ENCODE measurements around the gene EIF2AK3.
"Not testable (repeated sequence)": the region's sequence is repeated elsewhere in the genome, so short reads cannot be mapped to it uniquely, and the experiment has no call there.

Gene EIF2AK3

DNA sequence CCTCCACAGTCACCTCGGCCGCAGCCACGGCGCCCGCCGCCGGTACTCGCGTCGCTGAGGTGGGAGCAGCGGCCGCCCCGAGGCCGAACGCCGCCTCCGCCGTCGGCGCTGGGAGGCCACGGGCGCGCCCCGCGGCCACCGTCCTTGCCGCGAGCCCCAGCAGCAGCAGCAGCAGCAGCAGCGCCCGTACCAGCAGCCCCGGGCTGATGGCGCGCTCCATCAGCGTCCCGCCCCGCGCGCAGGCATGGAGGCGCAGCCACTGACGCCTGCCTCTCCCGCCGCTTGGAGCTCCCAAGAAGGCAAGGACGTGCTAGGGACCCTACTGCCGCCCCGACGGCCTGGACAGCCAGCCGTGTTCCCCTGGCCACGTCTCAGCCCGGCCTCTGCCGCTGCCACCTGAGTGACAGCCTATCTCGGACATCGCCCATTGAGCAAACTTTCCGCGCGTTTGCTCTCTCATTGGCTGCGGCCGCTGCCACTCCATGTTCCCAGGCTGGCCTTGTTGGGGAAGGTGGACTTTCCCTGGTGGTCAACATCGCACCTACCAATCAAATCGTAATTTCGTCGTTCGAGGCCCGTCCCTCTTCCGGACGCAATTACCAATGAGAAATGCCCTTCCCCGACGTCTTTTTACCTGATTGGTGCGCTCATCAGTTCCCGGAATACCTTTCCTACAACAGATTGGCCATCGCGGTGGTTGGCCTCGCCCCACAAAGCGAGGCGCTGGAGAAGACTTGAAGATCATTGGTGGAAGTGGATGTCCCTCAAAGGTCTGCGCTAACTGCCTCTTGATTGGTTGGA is at the start of gene EIF2AK3:
Gene EIF2AK3, minus strand, starts transcription at position 410 of the 801 bp plus-strand sequence. Its CDS starts 190 bp downstream, at position 220.
- DNase-seq (ENCODE audit: low read depth in 2 of 2) = peak; percentile 100

DNA sequence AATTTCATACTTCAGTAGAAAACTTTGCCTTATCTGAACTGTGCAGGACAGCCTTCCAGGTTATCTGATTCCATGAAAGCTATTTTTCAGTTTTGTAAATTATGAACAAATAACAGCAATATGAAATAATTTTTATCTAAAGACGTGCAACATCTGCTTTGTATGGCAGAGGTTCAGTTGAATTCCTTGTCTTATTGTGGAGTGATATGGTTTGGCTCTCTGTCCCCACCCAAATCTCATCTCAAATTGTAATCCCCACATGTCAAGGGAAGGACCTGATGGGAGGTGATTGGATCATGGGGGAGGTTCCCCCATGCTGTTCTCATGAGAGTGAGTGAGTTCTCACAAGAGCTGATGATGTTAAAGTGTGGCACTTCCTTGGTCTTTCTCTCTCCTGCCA is 46.1 kb upstream of the EIF2AK3 start:
- no peak for DNase-seq (ENCODE audit: low read depth in 2 of 2)

- peak in 1 of 2 experiments; percentile 26 for DNase-seq (ENCODE audit: low read depth in 2 of 2)
Measured at GRCh38 chr2:88671786-88672427, 44.6 kb upstream of the EIF2AK3 start.

GRCh38 chr2:88669482-88670214 is 42.4 kb upstream of the EIF2AK3 start:
- DNase-seq (ENCODE audit: low read depth in 2 of 2) = no peak

DNA sequence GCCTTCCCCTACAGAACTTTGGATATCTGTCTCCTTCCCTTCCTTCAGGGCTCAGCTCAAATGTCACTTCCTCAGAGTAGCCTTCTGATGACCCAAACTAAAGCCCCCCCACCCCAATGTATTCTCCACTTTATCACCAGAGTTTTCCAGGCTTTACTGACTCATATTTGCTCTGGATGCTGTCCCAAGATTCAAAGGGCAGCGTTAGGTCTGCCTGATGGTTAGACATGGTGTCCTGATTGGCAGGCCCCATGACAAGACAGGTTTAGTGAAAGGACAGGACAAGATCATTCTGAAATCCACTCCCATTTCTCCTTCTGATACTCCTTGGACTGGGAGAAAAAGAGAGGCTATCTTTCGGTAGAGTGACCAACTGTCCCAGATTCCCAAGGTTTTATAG is 41.6 kb upstream of the EIF2AK3 start:
- DNase-seq (ENCODE audit: low read depth in 2 of 2) = no peak

- DNase-seq (ENCODE audit: low read depth in 2 of 2) = no peak
Measured at GRCh38 chr2:88667219-88667618, 40.0 kb upstream of the EIF2AK3 start.

DNA sequence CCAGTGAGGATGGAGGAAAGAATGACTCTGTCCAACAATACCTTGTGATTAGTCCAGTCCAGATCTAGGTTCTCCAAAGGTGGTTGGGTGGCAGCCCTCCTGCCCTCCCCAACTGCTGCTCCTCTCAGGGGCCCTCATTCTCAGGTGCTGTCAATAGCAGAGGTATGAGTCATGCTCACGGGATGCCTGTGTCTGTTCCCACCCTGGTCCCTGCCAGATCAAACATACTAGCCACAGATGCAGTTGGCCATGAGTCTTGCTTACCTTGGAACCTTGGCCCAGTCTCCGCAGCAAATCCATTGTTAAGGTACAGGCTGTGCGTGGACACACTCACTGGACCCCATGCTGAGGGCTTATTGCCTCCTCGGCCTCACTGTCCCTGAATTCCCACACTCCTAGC is 39.3 kb upstream of the EIF2AK3 start:
- DNase-seq (ENCODE audit: low read depth in 2 of 2) = no peak

DNA sequence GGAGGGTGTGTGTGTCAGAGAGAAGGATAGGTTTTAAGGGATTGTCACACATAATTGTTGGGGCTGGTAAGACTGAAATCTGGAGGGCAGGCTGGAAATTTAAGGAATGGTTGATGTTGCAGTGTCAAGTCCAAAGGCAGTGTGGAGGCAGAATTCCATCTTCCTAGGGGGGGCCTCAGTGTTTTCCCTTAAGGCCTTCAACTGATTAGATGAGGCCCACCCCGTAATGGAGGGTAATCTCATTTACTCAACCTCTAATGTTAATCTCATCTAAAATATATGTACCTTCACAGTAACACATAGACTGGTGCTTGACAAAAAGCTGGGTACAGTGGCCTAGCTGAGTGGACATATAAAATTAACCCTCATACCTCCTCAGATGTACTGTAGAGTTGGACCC is 33.4 kb upstream of the EIF2AK3 start:
- DNase-seq (ENCODE audit: low read depth in 2 of 2) = no peak

- DNase-seq (ENCODE audit: low read depth in 2 of 2) = no peak
Measured at GRCh38 chr2:88659538-88659915, 32.3 kb upstream of the EIF2AK3 start.

GRCh38 chr2:88658881-88659537 is 31.7 kb upstream of the EIF2AK3 start:
- DNase-seq (ENCODE audit: low read depth in 2 of 2) = no peak

GRCh38 chr2:88658326-88658725 is 31.1 kb upstream of the EIF2AK3 start:
- peak in 1 of 2 experiments; percentile 12 for DNase-seq (ENCODE audit: low read depth in 2 of 2)

GRCh38 chr2:88657131-88657530 is 29.9 kb upstream of the EIF2AK3 start:
- DNase-seq (ENCODE audit: low read depth in 2 of 2) = no peak

DNA sequence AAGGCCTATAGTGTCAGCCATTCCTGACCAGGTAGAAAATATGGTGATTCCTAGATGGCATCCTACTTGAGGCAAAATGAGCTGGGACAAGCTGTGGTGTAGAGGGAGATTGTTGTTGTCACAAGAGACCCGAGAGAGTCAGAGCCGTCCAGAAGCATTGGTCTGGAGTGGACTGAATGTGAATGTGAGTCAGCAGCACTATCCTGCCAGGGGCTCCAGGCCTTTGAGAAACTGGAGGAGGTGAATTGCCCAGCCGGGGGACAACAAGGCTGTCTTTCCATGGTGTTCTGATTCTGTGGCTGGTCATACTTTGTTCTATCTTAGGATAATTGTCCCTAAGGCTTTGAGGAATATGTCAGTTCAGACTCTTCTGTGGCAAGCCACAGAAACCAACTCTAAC is 29.4 kb upstream of the EIF2AK3 start:
- no peak for DNase-seq (ENCODE audit: low read depth in 2 of 2)

DNA sequence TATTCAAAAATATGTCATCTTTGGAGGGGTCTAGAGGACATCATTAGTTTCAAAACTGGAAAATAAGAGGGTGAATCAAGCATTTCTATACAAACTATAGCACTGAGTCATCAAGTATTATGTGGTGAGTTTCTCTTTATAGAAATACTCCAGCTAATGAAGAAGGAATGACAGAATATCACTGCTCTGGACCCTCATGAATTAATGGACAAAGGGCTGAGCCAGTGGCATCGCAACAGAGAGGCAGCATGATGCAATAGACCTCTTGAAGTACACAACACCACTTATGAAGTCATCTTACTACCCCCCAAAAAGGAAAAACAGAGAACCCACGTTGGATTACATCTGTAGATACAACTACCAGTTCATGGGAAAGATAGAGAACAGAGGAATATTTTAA is 27.4 kb upstream of the EIF2AK3 start:
- peak; percentile 36 to 38 for DNase-seq (ENCODE audit: low read depth in 2 of 2)

DNA sequence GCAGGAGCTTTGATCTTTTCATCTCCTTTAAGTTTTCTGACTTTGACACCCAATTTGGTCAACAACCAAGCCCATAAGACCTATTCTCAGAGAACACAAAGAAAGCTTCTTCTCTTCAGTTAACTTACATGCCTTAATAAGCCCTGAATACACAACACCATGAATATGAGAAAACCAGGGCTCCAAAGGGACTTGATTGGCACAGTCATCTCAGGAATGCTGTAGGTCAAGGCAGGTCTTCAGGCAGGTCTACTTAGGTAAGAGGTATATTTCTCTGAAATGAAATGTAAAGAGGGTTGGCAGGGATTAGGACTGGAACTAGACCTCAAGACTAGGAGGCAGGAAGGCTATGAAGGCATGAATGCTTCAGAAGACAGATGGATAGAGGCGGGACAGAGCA is 24.4 kb upstream of the EIF2AK3 start:
- no peak for DNase-seq (ENCODE audit: low read depth in 2 of 2)

- not testable (repeated sequence) for DNase-seq (ENCODE audit: low read depth in 2 of 2)
Measured at GRCh38 chr2:88645291-88645882, 18.1 kb upstream of the EIF2AK3 start.

DNA sequence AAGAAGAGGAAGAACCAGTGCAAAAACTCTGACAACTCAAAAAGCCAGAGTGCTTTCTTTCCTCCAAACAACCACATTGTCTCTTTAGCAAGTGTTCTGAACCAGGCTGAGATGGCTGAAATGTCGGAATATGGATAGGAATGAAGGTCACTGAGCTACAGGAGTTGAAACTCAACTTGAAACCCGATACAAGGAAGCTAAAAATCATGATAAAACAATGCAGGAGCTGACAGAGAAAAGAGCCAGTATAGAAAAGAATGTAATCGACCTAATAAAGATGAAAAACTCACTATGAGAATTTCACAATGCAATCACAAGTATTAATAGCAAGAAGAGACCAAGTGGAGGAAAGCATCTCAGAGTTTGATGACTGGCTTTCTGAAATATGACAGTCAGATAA is 15.0 kb upstream of the EIF2AK3 start:
- DNase-seq (ENCODE audit: low read depth in 2 of 2) = no peak

- DNase-seq (ENCODE audit: low read depth in 2 of 2) = no peak
Measured at GRCh38 chr2:88641330-88641729, 14.1 kb upstream of the EIF2AK3 start.

DNA sequence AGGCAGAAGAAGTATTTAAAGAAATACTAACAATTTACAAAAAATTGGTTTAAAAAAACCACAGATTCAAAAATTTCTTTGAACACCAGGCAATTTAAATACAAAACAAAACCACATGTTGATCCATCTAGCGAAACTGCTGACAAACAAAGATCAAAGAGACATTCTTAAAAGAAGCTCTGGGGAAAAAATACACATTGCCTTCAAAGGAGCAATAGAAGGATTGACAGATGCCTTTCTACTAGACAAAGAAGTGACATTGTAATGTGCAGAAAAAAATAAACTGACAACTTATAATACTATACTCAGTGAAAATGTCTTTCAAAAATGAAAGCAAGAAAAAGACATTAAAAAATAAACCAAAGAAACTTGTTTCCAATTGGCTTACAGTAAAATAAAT is 12.6 kb upstream of the EIF2AK3 start:
- no peak for DNase-seq (ENCODE audit: low read depth in 2 of 2)

- DNase-seq (ENCODE audit: low read depth in 2 of 2) = peak in 1 of 2 experiments; percentile 22
Measured at GRCh38 chr2:88638743-88639142, 11.5 kb upstream of the EIF2AK3 start.

GRCh38 chr2:88638123-88638650 is 10.9 kb upstream of the EIF2AK3 start:
- no peak for DNase-seq (ENCODE audit: low read depth in 2 of 2)

All from fibroblast of skin of left quadriceps (primary cell).